Peyer's patch (tissue), 4 donors: ENCODE results near the gene HES7. TPM values are rescaled to one million over a fixed set of nuclear protein-coding genes. Genes with fewer than 3 reads are reported as not detected.

ENCODE experiments used
- DNase-seq, 3 donors: peaks; one replicate each; pipeline ENCODE4 v3.0.0-alpha.2; 2017 to 2019
- H3K27ac ChIP-seq, 4 donors: fragments of 200-600 bp; sonication (generic); one replicate each; pipeline ENCODE4 v1.5.1; 2016 to 2019
- H3K27me3 ChIP-seq, 2 donors: fragments of 200-600 bp; sonication (generic); one replicate each; pipeline ENCODE4 v1.5.1; 2019
- H3K36me3 ChIP-seq, 3 donors: fragments of 200-600 bp; sonication (generic); one replicate each; pipeline ENCODE4 v1.5.1; 2016 to 2019
- H3K4me1 ChIP-seq, 4 donors: fragments of 200-600 bp; sonication (generic); one replicate each; pipeline ENCODE4 v1.5.1; 2016 to 2019
- H3K4me3 ChIP-seq, 4 donors: fragments of 200-600 bp; sonication (generic); 1 replicate in 3 of 4; 2 replicates in 1 of 4; pipeline ENCODE4 v1.5.1; 2016 to 2019; ENCODE audit warnings: mild to moderate bottlenecking in 1 of 4
- H3K9me3 ChIP-seq, 4 donors: fragments of 200-600 bp; sonication (generic); one replicate each; pipeline ENCODE4 v1.5.1; 2016 to 2019; ENCODE audit warnings: mild to moderate bottlenecking in 1 of 4
- CTCF ChIP-seq, 6 experiments: fragments of 450-650 bp in 4 of 6; fragments of 200-600 bp in 2 of 6; sonication (generic) in 1 of 6; IDR thresholded peaks; one replicate each; pipeline ENCODE4 v1.5.1; 2017 to 2019; ENCODE audit warnings: antibody characterized with exemption in 6 of 6, mild to moderate bottlenecking in 3 of 6, moderate library complexity in 1 of 6
- POLR2A ChIP-seq, 2 donors: fragments of 450-650 bp; IDR thresholded peaks; one replicate each; pipeline ENCODE4 v1.5.1; 2017; ENCODE audit warnings: antibody characterized with exemption in 2 of 2, mild to moderate bottlenecking in 2 of 2, moderate library complexity in 2 of 2
- total RNA-seq, 4 donors: library from RNA; depleted of rRNA; stranded (reverse); fragments of >200 nt; gene quantifications; one replicate each; pipeline ENCODE4 v1.1.0, GENCODE V29; 2016

HES7 gene
- total RNA-seq, 4 donors from 2014 or later, result not detected

- no peak overlapping the region for H3K27ac ChIP-seq
- TF ChIP-seq CTCF (IDR thresholded peaks at IDR 0.05), result no peak
- TF ChIP-seq POLR2A (IDR thresholded peaks at IDR 0.05), result no peak
- DNase-seq, result peak in 2 of 3 donors; percentile 70 to 74
- H3K9me3 ChIP-seq, result no peaks in the 10 kb centered on the region
- H3K4me1 ChIP-seq, result no peaks in the 10 kb centered on the region
- no peak overlapping the region for H3K4me3 ChIP-seq
- H3K36me3 ChIP-seq, result no peaks in the 10 kb centered on the region
- no peaks in the 10 kb centered on the region for H3K27me3 ChIP-seq
These were observed 32.7 kb downstream of the HES7 start for GRCh38 chr17:8091033-8091687.

DNA sequence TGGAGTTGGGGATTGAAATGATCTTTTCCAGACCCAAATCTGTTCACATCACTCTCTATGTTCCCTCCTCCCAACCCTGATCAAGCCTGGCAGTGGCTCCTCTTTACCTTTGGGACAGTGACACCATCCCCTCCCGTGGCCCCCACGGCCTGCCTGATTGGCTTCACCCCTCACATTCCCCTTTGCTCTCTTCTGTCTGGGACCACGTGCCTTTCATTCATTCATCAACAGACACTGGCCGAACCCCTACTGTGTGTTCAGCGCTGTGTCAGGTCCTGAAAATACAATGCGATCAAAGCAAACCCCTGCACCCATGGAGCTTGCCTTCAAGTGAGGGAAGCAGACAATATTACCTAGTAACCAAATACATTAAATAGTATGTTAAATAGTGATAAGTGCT lies 34.2 kb downstream of the HES7 start:
- H3K27me3 ChIP-seq, result no peaks in the 10 kb centered on the region
- no peak for DNase-seq
- H3K27ac ChIP-seq, result no peak overlapping the region
- TF ChIP-seq POLR2A (IDR thresholded peaks at IDR 0.05) (no peak), CTCF (IDR thresholded peaks at IDR 0.05) (no peak)
- no peaks in the 10 kb centered on the region for H3K9me3 ChIP-seq
- H3K36me3 ChIP-seq, result no peaks in the 10 kb centered on the region
- no peak overlapping the region for H3K4me3 ChIP-seq
- H3K4me1 ChIP-seq, result no peaks in the 10 kb centered on the region

GRCh38 chr17:8087952-8088230 lies 36.0 kb downstream of the HES7 start:
- no peak overlapping the region for H3K4me3 ChIP-seq
- H3K27me3 ChIP-seq, result no peaks in the 10 kb centered on the region
- no peaks in the 10 kb centered on the region for H3K36me3 ChIP-seq
- TF ChIP-seq POLR2A (IDR thresholded peaks at IDR 0.05) (no peak), CTCF (IDR thresholded peaks at IDR 0.05) (no peak)
- DNase-seq, result no peak
- H3K4me1 ChIP-seq, result no peaks in the 10 kb centered on the region
- H3K9me3 ChIP-seq, result no peaks in the 10 kb centered on the region
- H3K27ac ChIP-seq, result no peak overlapping the region

GRCh38 chr17:8087075-8087951 lies 36.6 kb downstream of the HES7 start, which contains the start of gene ALOX12B:
Gene ALOX12B, minus strand, starts transcription at chr17:8087716. Its CDS starts 274 bp downstream, at chr17:8087442.
- no peak within 1 kb of the TSS for H3K27ac ChIP-seq
- H3K27me3 ChIP-seq, result no peaks in the 10 kb centered on the region
- DNase-seq, result no peak
- TF ChIP-seq POLR2A (IDR thresholded peaks at IDR 0.05) (no peak), CTCF (IDR thresholded peaks at IDR 0.05) (no peak)
- H3K4me1 ChIP-seq, result no peaks in the 10 kb centered on the region
- H3K36me3 ChIP-seq, result no peaks in the 10 kb centered on the region
- H3K9me3 ChIP-seq, result no peaks in the 10 kb centered on the region
- H3K4me3 ChIP-seq, result no peak within 1 kb of the TSS

DNA sequence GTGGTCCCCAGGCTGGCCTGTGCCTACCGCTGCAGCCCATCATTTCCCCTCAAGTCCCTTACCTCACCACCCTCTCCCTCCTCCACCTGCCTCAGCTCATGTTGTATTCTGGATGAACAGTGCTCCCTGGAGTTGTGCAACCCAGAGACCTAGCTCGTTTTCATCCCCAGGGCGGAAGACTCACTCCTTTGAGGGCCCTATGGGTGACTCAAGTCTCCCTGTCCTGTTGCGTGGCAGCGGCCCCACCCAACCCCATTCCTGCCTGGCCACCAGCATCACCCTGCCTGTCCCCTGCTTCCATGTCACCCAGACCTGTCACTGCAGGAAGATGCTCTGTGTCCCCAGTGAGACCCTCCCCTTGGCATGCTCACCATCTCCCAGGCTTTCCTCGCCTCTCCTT lies 39.7 kb downstream of the HES7 start:
- H3K9me3 ChIP-seq, result no peaks in the 10 kb centered on the region
- no peaks in the 10 kb centered on the region for H3K27me3 ChIP-seq
- no peak overlapping the region for H3K27ac ChIP-seq
- H3K36me3 ChIP-seq, result no peaks in the 10 kb centered on the region
- no peak for DNase-seq
- no peak overlapping the region for H3K4me3 ChIP-seq
- peaks cover 0 to 14% (median 4%) of the 10 kb centered on the region in 4 donors for H3K4me1 ChIP-seq
- TF ChIP-seq CTCF (IDR thresholded peaks at IDR 0.05), result no peak
- no peak for TF ChIP-seq POLR2A (IDR thresholded peaks at IDR 0.05)
